ENCODE results near the gene ERO1B.

- TF ChIP-seq, protein P1, sequence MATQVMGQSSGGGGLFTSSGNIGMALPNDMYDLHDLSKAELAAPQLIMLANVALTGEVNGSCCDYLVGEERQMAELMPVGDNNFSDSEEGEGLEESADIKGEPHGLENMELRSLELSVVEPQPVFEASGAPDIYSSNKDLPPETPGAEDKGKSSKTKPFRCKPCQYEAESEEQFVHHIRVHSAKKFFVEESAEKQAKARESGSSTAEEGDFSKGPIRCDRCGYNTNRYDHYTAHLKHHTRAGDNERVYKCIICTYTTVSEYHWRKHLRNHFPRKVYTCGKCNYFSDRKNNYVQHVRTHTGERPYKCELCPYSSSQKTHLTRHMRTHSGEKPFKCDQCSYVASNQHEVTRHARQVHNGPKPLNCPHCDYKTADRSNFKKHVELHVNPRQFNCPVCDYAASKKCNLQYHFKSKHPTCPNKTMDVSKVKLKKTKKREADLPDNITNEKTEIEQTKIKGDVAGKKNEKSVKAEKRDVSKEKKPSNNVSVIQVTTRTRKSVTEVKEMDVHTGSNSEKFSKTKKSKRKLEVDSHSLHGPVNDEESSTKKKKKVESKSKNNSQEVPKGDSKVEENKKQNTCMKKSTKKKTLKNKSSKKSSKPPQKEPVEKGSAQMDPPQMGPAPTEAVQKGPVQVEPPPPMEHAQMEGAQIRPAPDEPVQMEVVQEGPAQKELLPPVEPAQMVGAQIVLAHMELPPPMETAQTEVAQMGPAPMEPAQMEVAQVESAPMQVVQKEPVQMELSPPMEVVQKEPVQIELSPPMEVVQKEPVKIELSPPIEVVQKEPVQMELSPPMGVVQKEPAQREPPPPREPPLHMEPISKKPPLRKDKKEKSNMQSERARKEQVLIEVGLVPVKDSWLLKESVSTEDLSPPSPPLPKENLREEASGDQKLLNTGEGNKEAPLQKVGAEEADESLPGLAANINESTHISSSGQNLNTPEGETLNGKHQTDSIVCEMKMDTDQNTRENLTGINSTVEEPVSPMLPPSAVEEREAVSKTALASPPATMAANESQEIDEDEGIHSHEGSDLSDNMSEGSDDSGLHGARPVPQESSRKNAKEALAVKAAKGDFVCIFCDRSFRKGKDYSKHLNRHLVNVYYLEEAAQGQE (IDR thresholded peaks at IDR 0.05; ENCODE audit: low read depth, low read length): no peak
- TF ChIP-seq YY1 (IDR thresholded peaks at IDR 0.05; ENCODE audit: low read depth) (no peak), CHD2 (IDR thresholded peaks at IDR 0.05; ENCODE audit: low read length, partially characterized antibody) (no peak), CTCF (IDR thresholded peaks at IDR 0.05) (no peak), USF2 (IDR thresholded peaks at IDR 0.05; ENCODE audit: borderline replicate concordance, low read depth, low read length) (no peak), GABPA (IDR thresholded peaks at IDR 0.05; ENCODE audit: low read depth) (no peak), TAF1 (IDR thresholded peaks at IDR 0.05; ENCODE audit: borderline replicate concordance, low read depth, low read length) (no peak), PBX3 (IDR thresholded peaks at IDR 0.05) (no peak), EP300 (IDR thresholded peaks at IDR 0.05; ENCODE audit: borderline replicate concordance in 1 of 2, low read depth in 1 of 2, low read length in 1 of 2) (no peak), IRF3 (IDR thresholded peaks at IDR 0.05; ENCODE audit: low read depth, low read length) (no peak), RAD21 (IDR thresholded peaks at IDR 0.05; ENCODE audit: low read length) (no peak), EZH2phosphoT487 (IDR thresholded peaks at IDR 0.05; ENCODE audit: borderline replicate concordance, low read depth) (no peak), RFX5 (IDR thresholded peaks at IDR 0.05; ENCODE audit: low read length) (no peak), MXI1 (IDR thresholded peaks at IDR 0.05; ENCODE audit: low read depth, low read length) (no peak)
These were observed 42.6 kb downstream of the ERO1B start for GRCh38 chr1:236239092-236239585.

All from SK-N-SH (cell line).